GM18868 (cell line): Measurements from ENCODE around the gene CFB.
"Not testable (repeated sequence)": the region's sequence is repeated elsewhere in the genome, so short reads cannot be mapped to it uniquely, and the experiment has no call there.

Experiments used
- ATAC-seq: cut with Tn5 transposase; IDR thresholded peaks from one replicate; pipeline ENCODE4 v1.9.1; 2021; ENCODE audit warnings: mild to moderate bottlenecking, moderate library complexity; ENCODE audit not compliant: unreplicated experiment

Gene CFB

DNA sequence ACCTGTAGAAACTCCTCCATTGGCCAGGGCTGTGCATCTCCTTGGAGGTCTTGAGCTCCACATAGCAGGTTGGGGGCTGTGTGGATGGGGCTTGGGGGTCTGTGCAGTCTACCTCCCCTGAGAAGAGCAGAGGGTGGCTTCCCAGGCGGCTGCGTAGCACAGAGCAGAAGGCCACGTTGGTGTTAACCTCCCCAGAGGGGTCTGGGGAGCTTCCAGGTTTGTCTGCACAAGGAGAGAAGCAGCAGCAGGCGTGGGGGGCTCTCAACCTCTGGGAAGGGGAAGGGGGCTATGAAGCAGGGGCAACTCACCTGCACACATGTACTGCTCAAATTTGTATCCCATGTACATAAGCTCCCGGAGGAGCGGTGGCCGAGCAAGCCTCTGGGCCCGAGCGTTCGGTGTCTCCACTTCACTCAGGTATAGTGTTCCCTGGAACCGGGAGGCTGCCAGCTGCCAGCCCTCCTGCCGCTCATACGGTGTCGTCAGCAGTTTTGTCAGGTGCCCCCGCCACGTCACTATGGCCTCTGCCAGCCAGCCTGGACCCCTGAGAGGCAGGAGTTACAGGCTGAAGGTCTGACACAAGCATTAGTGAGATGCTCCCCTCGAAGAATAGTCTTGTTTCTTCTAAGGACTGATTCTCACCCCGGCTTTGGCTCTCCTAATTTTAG is 24.8 kb downstream of the CFB start:
- ATAC-seq = no peak

DNA sequence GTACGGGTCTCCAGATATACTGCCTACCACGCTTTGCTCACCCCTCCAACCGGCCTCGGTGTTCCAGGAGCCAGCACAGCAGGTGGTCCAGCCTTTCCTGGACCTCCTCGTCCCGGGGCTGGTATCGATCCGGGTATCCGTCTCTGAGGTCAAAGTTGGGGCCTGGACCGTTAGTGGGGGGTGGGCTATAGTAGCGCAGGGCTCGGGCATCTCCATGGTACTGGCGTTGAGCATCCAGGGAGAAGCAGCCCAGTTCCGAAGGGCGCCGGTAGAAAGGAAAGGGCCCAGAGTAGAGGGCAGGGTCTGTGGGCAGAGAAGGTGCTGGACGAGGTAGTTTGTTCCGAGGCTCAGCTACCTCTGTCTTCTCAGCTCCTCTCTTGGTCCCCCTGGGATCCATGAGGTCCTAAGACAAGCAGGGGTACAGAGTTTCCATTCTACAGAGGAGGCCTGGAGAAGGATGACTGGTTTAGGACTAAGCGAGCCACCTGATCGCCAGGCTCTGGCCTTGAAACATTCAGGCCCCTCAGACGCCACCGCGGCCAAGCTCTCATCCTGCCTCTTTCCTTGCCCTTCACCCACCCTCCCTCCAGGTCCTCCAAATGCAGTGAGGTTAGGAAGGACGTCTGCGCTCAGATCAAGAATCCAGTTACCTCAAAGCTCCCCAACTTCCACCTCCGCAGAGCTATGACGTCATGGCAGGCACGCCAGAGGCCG is 25.5 kb downstream of the CFB start:
- no peak for ATAC-seq

GRCh38 chr6:31971993-31972708 is 26.3 kb downstream of the CFB start, which contains the start of gene DXO:
Gene DXO (minus strand): TSS chr6:31972138. CDS start chr6:31971675, 463 bp downstream.
- peak; percentile 87 for ATAC-seq

- no peak for ATAC-seq
These were observed 26.9 kb downstream of the CFB start for GRCh38 chr6:31972709-31973350.

GRCh38 chr6:31976065-31976464 is 30.2 kb downstream of the CFB start:
- ATAC-seq = not testable (repeated sequence)

DNA sequence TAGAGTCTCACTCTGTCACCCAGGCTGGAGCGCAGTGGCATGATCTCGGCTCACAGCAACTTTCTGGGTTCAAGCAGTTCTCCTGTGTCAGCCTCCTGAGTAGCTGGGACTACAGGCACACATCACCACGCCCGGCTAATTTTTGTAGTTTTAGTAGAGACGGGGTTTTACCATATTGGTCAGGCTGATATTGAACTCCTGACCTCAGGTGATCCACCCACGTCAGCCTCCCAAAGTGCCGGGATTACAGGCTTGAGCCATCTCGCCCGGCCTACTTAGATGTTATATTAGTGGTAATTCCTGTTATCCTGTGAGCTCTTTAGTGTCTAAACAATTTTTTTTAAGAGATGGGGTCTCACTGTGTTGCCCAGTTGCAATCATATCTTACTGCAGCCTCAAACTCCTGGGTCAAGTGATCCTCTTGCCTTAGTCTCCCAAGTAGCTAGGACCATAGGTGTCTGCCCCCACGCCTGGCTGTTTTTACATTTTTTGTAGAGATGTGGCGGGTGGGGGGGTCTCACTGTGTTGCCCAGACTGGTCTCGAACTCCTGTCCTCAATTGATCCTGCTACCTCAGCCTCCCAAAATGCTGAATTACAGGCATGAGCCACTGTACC is 32.0 kb downstream of the CFB start:
- ATAC-seq = no peak

DNA sequence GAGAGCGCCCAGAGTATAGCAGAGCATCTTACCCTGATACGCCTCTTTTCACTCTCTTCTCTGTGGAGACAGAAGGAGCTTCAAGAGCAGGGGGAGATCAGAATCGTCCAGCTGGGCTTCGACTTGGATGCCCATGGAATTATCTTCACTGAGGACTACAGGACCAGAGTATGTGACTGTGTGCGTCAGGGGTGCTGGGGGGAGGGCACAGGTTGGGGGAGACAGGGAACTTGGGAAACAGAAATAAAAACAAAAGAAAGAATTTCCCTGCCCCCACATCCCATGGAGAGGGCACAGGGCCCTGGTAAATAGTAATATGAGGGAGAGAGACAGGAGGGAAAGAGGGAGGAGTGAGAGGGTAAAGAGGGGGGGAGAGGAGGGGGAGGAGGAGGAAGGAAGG is 32.9 kb downstream of the CFB start:
- ATAC-seq = no peak

- ATAC-seq = no peak
These were observed 33.5 kb downstream of the CFB start for GRCh38 chr6:31979238-31979898.

DNA sequence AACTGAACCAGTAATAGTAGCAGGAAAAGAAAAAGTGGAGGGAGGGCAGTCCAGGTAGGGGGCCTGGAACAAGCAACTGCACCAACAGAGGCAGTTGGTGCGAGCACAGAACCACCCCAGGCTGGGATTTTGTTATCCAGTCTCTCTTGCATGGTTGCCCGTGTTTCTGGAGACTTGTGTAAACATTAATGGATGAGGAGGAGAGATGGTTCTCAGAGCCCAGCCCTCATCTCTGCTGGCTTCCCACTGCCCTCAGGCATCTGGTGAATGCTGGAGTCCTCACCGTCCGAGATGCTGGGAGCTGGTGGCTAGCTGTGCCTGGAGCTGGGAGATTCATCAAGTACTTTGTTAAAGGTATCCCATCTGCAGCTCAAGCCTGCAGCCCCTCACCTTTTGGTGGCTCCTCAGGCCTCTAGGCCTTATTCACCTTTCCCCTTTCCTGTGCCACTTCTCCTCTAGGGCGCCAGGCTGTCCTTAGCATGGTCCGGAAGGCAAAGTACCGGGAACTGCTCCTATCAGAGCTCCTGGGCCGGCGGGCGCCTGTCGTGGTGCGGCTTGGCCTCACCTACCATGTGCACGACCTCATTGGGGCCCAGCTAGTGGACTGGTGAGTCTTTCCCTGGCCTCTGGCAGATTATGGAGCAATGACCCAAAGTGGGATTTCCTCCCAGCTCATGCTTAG is 34.4 kb downstream of the CFB start:
- ATAC-seq = not testable (repeated sequence)

GRCh38 chr6:31980998-31981397 is 35.1 kb downstream of the CFB start:
- ATAC-seq = not testable (repeated sequence)

- ATAC-seq = not testable (repeated sequence)
These were observed 35.8 kb downstream of the CFB start, which contains the start of gene C4A for GRCh38 chr6:31981744-31982143. Gene C4A (plus strand): TSS chr6:31982057. CDS start chr6:31982108, 51 bp downstream.

DNA sequence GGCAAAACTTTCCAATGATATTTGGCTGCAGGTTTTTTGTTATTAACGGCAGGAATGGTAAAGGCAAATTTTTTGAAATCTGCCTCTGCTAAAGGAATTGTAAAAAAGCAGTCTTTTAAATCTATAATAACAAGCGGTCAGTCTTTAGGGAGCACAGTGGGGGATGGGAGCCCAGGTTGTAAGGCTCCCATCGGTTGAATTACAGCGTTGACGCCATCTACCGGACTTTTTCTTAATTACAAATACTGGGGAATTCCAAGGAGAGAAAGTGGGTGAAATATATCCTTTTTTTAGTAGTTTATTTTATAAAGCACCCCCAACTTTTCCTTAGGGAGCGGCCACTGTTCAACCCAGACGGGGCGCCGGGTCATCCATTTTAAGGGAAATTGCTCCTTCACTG is 43.5 kb downstream of the CFB start:
- not testable (repeated sequence) for ATAC-seq

DNA sequence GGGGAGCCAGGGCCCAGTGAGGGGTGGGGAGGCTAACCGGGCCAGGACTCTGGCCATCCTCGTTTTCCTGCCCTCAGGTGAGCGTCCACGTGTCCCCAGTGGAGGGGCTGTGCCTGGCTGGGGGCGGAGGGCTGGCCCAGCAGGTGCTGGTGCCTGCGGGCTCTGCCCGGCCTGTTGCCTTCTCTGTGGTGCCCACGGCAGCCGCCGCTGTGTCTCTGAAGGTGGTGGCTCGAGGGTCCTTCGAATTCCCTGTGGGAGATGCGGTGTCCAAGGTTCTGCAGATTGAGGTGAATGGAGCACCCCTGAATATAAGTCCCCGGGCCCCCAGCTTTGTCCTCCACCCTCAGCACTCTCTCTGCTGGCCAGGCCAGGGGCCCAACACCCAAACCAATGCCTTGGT is 48.5 kb downstream of the CFB start:
- ATAC-seq = not testable (repeated sequence)

DNA sequence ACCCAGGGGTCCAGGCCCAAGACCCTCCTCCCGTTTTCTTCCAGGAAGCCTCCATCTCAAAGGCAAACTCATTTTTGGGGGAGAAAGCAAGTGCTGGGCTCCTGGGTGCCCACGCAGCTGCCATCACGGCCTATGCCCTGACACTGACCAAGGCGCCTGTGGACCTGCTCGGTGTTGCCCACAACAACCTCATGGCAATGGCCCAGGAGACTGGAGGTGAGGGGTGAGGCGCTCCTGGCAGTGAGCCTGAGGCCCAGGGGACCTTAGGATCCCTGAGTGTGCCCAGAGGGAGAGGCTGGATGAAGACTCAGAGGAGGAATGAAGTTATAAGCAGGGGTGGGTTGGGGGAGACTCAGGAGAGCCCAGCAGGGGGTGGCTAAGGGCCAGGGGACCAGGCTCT is 50.5 kb downstream of the CFB start:
- not testable (repeated sequence) for ATAC-seq
